OCI-M2 (cell line): ENCODE data around the gene CATSPER1.
"Not testable (repeated sequence)": the region's sequence is repeated elsewhere in the genome, so short reads cannot be mapped to it uniquely, and the experiment has no call there.

ENCODE experiments used
- DNase-seq: peaks from one replicate; lab custom pipeline; 2025; ENCODE audit not compliant: unreplicated experiment; lab: John Stamatoyannopoulos, UW

CATSPER1 gene

DNA sequence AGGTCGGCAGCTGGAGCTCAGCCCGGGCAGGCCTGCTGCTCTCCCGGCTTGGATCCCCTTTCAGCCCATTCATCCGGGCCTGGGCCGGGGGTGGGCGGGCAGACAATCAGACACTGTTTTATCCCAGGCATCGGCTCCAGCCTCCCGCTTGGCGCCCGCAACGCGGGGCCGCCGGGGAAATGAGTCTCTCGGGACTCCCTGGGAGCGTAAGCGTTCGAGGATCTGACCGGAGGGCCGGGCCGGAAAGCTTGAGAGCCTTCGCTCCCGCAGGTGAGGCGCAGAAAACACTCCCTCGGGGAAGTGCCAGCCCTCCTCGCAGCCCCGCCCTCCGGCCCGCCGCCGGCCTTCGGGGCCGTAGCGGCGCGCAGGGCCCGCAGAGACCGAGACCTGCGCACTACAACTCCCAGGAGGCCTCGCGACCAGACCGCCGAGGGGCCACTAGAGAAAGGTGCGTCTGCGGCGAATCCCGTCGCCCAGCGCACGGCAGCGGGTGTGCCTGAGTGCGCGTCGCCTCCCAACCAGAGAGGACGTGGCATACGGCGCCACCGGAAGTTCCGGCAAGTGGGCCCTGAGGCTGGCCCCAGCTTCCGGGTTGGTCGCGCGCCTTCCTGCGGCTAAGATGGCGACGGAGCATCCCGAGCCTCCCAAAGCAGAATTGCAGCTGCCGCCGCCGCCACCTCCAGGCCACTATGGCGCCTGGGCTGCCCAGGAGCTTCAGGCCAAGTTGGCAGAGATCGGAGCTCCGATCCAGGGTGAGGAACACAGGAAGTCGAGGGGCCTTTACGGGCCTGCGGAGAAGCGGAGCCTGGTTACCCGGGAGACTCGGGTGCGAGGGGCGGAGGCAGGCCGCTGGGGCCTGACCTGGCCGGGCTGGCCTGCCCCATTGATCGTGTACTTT, 25.7 kb upstream of the CATSPER1 start, which contains the start of gene SF3B2:
Gene SF3B2 (plus strand): TSS at position 599 of the 898 bp plus-strand sequence. CDS start 21 bp downstream, at position 620.
- peak; percentile 47 for DNase-seq

DNA sequence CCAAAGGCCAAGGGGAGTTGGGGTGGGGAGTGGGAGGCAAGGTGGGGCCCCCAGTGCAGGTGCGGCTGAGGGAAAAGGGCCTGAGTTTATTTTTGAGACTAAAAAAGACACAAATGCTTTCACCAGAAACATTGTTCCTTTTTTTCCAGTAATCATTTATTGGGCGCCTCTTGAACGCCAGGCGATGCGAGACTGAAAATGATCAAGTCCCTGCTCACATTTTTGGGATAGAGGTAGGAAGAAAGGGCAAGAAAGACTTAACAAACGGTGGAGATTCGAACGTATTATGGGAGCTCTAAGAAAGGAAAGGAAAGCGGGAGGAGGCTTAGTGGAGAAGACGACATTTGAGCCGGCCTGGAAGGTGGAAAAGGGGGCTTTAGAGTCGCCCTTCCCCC, 25.1 kb upstream of the CATSPER1 start:
- no peak for DNase-seq

DNA sequence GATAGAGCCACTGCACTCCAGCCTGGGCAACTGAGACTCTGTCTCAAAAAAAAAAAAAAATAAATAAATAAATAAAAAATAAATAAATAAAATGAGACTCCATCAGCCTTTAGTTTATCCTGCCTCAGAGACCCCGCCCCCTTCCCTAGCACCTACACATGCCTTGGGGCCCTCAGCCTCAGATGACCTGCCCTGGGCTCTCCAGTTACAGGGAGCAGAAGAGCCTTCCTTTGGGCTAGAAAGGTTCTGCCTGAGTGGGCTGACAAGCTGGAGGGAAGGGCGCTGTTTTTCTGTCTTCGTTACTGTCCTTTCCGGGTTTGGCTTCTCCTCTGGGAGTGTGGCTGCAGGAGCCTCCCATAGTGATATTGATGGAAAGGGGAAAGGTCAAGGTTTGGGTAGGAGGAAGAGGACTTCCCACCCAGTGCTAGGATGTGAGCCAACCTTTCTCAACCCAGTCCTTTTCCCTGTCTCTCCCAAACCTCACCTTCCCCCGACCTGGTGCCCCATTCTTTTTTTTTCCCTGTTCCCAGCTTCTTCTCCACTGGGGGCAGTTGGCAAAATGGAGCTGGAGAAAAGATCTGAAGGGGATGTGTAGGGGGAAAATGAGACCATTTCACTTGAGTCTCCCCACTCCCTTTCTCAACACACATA, 24.4 kb upstream of the CATSPER1 start:
- no peak for DNase-seq

DNA sequence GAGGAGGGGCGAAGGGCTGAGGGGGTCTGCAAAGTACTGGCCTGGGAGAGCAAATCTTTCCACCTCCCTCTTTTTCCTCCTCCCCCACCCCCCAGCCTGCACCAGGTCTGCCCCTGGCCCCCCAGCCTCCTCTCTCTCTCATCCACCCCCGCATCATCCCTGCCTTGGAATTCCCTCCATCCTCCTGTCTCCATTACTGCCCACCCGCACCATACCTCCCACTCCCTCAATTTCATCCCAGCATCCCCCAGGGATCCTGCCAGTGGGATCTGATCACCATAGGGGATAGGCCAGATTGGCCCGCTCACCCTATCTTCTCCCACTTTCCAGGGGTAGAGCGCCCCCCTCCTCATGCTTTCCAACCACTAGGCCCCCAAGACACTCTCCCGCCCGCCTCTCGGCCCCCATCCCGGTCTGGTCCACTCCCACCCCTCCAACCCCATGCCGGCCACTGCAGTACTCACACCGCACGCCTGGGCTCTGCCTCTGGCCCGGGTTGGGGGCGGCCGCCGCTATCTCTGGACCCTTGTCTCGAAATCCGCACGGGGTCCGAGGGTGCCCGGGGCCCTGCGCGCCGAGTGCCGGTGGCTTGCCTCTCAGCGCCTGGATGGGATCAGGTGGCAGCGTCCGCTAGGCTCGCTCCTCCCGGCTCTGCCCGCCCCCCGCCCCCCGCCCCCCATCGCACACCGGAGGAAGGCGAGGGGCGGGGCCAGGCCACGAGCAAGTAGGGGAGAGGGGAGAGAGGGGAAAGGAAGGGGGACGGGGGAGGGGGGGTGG, 22.5 kb upstream of the CATSPER1 start, which contains the start of gene GAL3ST3:
Gene GAL3ST3 (minus strand): TSS at position 615 of the 777 bp plus-strand sequence. CDS start 3,746 bp downstream, outside the sequence.
- no peak for DNase-seq

DNA sequence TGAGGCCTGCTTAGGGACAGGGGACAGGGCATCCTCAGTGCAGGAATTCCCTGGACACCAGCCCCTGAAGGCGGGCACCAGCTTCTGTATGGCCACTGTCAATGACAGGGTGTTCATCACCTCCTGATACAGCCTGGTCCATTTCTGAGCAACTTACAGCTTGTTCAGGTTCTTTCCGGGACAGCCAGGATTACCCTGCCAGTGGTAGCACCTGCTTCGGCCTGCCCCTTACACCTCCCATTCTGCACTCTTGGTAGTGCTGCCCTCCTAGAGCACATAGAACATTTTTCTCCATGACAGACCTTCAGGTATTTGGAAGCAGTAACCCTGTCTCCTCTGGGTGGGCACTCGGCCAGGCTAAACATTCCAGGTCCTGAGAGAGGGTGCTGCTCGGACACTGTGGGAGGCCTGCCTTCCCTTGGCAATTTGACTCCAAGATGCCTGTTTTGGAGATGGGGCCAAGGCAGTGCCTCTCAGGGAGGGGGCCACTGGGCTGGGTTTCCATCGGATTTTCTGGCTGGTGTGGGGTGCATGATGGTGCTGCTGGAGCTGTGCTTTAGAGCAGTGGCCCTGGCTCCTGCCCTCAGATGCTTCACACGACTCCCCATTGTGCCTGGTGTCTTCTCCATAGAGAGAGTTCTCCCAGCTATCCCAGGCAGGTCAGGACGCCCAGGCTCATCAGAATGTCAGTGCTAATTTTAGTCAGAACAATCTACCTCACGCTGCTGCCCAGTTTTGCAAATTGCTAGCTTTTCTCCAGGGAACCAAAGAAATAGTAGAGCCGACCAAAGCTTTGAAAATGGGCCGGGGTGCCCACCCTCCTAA, 21.5 kb upstream of the CATSPER1 start:
- no peak for DNase-seq

DNA sequence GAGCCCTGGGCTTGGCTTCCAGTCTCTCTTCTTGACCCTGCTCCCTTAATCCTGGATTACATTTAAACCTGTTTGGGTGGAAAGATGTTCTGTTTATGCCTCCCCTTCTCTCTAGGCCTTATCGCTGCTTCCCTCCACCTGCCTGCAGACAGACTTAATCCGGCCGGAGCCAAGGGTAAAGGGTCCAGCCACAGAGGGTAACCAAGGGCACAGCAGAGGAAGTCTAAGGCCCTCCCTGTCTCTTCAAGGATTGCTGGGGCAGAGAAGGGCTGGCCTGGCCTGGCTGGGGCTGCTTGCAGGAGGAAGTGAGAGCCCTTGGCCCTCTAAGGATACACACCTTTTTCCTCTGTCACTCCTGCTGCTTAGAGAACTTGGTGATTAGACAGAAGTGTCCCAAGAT, 20.6 kb upstream of the CATSPER1 start:
- no peak for DNase-seq

DNA sequence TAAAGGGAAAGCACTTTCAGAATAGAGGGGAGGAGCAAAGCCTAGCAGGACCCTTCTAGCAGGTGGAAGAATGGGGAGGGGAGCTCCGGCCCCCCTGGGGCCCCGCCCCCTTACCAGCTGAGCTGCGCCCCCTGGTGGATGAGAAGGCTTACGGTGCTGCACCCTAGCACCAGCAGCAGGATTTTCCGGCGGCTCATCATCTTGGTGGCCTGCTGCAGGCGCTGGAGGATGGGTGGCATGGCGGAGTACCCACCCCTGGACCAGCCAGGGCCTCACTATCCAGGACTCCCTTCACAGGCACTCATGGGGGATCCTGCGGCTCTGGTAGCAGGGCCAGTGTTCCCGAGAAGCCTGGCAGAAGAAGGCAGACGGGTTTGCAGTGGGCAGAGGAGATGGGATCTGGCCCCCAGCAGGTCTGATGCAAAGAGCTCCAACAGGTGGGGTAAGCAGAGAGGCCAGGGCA, 18.9 kb upstream of the CATSPER1 start:
- peak; percentile 41 for DNase-seq

DNA sequence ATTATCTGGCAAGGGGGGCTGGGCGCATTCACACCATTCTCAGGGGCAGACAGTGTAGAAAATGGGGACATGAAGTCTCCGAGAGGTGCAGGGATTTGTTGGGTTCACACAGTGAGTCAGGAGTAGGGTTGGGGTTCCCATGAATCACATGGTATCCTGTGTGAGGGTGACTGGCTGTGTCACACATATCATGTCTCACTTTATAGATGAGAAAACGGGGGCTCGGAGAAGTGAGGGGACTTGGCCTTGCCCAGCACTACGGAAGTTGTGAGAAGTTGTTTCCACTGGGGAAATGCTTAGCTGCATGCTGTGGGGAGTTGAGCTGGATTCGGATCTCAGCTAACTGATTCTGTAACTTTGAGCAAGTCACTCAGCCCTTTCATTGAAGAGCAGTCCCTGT, 18.5 kb upstream of the CATSPER1 start:
- no peak for DNase-seq

DNA sequence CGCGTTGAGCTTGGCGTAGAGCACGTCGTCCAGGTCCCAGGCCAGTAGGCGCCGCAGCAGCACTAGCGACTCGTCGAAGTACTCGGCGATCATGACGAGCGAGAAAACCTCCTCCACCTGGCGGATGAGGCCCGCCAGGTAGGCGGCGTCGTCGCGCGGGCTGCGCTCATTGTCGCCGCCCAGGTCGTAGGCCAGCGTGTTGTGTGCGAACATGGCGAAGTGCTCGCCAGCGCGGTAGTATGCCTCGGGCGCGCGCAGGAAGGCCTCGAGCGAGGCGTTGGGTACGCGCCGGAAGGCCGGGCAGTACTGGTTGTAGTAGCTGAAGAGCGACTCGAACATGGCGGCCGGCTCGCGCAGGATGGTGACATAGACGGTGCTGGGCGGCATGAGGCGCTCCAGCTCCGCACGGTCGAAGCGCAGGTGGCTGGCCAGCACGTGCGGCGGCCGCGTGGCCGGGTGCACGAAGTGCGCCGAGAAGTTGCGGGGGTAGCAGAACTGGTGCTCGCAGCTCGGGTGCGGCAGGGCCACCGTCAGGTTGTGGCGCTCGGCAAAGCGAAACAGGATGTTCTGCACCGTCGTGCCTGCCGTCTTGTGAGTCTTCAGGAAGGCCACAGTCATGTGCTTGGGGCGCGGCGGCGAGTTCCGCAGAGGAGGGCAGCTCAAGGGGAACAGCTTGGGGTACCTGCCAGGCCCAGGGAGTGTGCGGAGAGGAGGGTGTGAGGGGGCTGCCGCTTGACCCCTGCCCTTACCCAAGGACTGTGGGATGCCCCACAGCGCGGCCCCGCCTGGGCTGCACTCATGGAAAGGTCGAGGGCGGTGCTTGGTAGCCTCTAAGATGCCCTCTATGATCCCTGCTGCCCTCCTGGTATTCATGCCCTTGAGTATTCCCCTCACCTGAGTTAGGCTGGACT, 17.0 kb upstream of the CATSPER1 start:
- DNase-seq = no peak

DNA sequence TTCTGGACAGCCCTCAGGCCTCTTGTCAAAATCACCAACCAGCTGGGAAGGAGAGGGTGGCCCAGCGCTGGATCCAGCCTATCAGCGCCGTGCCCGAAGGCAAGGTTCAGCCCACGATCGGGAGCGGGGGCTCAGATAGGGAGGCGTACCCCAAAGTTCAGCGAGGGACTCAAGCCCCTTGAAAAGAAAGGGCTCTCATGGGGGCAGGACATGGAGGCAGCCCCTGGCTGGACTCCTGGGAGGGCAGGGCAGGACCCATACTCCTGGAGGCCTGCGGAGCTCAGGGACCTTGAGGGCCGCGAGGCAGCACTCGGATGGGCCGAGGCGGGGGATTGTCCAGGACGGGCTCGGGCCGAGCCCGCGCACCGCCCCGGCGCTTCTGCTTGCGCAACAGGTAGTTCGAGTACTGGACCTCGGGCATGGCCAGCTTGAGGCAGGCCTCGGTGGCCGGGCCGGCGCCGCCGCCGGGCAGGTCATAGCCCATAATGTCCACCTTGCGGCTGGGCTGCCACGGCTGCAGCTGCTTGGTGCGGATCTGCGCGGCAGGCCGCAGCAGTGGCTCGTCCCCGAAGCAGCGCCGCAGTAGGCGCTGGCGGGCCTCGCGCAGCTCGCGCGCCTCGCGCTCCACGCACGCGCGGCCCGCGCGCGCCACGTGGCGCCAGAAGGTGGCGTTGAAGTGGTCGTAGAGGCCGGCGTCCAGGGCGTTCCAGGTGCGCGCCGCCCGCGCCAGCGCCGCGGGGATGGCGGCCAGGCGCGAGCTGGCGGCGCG, 16.1 kb upstream of the CATSPER1 start:
- DNase-seq = no peak

DNA sequence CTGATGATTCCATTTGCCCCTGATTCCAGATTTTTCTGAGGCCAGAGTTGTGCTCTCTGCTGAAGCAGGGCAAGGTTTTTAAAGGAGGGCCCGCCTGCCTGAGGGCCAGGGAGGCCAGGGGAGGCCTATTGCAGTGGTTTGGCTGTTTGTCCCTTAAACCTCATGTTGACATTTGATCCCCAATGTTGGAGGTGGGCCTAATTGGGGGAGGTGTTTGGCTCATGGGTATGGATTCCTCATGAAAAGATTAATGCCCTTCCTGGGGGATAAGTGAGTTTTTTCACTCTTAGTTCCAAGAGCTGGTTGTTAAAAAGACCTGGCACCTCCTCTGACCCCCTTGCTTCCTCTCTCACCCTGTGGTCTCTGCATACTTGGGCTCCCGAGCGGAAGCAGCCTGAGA, 13.5 kb upstream of the CATSPER1 start:
- DNase-seq = no peak

DNA sequence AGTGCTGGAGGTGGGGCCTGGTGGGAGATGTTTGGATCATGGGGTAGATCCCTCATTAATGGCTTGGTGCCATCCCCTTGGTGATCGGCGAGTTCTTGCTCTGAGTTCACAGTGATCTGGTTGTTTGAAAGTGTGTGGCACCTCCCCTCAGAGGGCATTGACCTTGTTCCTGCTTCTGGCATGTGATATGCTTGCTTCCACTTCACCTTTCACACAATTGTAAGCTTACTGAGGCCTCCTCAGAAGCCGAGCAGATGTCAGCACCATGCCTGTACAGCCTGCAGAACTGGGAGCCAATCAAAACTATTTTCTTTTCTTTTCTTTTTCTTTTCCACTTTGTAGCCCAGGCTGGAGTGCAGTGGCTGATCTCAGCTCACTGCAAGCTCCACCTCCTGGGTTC, 11.0 kb upstream of the CATSPER1 start:
- DNase-seq = no peak

DNA sequence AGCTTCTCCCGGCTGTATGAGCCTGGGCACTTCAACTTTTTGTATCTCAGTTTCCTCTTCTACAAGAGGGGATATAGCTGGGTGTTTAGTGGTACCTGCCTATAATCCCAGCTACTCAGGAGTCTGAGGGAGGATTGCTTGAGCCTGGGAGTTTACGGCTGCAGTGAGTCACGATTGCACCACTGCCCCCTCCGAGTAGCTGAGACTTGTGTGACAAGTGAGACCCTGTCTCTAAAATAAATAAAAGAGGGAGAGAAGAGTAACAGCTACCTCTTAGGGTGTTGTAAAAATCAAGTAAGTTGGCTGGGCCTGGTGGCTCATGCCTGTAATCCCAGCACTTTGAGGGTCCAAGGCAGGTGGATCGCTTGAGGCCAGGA, 10.0 kb upstream of the CATSPER1 start:
- DNase-seq = no peak

DNA sequence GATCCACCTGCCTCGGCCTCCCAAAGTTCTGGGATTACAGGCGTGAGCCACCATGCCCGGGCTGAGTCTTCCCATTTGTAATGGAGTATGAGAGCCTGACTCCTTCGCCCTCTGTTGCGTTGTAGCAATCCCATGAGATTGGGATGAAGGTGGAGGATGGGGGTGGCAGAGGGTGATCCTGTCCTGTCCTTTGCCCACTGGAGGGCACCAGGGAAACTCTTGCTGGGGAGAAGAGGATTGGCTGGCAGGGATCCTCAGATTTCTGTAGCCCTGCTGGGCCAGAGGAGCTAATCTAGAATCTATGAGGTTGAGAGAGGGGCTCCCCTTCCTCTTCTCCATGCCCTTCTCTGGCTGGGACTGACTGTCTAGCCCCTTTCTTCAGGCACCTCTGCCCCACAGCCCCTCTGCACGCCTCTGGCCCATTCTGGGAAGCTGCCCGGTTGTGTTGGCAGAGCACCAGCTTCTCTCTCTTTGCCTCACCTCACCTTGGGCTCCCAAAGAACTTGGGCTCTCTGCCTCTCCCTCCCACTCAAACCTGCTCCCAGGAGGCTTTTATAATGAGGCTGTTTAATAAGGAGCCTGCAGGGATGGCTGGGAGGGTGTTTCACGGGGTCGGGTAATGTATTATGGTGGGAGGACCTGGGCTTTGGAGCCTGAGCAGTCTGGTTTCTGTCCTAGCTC, 9.5 kb upstream of the CATSPER1 start:
- no peak for DNase-seq

DNA sequence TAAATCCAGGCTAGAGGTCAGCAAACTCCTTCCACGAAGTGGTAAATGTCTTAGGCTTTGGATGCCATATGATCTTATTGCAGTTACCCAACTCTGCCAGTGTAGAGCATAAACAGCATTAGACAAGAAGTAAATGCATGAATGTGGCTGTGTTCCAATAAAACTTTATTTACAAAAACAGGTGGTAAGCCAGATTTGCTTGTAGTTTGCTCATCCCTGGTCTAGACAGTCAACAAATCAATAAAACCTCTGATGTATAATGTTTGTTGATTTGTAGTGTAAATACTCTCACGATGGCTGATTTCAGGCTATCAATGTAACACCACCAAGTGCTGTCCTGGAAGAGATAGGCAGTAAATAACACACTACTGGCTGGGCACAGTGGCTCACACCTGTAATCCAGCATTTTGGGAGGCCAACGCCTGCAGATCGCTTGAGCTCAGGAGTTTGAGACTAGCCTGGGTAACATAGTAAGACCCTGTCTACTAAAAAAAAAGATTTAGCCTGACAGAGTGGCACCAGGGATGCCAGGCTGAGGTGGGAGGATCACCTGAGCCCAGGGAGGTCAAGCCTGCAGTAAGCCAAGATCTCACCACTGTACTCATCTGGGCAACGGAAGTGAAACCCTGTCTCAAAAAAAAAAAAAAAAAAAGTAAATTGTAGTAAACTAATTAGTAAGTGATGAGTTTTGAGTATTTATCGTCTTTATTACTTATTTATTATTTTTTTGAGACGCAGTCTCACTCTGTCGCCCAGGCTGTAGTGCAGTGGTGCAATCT, 6.9 kb upstream of the CATSPER1 start:
- no peak for DNase-seq

DNA sequence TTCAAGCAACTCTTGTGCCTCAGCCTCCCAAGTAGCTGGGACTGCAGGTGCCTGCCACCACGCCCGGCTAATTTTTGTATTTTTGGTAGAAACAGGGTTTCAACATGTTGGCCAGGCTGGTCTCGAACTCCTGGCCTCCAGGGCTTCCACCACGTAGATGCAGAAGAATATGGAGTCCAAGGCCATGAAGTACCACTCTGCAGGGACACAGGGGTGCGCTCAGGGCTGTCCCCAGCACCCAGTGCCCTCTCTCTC, 3.2 kb downstream of the CATSPER1 start:
- DNase-seq = not testable (repeated sequence)

DNA sequence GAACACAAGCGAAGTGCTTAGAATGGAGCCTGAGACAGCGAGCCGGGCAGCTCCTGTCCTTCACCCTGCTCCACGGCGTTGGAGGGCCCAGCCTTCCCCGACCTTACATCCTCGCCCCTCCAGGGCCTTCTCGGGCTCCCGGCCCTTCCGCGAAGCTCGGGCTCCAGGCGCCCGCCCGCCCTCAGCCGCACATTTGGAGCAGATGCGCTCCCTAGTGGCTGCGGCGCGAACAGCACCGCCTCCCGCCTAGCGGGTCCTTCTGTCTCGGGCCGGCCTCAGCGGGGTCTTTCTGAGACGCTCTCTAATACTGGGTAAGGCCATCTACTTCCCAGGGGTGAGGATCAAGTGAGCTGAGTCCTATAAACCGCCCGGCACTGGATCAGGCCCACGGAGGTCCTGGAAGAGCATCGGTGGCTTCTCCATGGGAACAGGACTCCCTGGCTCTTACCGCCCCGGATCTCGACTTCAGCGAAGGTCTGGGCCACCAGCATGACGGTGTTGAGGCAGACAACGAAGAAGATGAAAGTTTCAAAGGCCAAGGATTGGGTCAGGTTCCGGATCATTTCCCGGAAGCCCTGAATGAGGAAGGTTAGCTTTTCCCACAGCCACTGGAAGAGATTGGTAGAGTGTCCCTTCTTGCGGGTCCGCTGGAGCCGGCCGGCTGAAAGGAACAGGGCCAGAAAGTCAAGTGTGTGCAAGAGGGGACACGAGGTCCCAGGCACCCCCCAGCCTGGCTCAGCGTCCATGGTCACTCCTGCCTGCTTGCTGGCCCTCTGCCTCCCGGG, 3.7 kb downstream of the CATSPER1 start:
- no peak for DNase-seq
